SKM-1 (cell line): ENCODE results near the gene SERHL2.
A peak's percentile ranks its signal among the peaks of the same experiment; 100 is the strongest.
"Not testable (repeated sequence)": the region's sequence is repeated elsewhere in the genome, so short reads cannot be mapped to it uniquely, and the experiment has no call there.

Source experiments
- DNase-seq: peaks from one replicate; lab custom pipeline; 2025; ENCODE audit not compliant: unreplicated experiment; lab: John Stamatoyannopoulos, UW

Gene SERHL2

DNA sequence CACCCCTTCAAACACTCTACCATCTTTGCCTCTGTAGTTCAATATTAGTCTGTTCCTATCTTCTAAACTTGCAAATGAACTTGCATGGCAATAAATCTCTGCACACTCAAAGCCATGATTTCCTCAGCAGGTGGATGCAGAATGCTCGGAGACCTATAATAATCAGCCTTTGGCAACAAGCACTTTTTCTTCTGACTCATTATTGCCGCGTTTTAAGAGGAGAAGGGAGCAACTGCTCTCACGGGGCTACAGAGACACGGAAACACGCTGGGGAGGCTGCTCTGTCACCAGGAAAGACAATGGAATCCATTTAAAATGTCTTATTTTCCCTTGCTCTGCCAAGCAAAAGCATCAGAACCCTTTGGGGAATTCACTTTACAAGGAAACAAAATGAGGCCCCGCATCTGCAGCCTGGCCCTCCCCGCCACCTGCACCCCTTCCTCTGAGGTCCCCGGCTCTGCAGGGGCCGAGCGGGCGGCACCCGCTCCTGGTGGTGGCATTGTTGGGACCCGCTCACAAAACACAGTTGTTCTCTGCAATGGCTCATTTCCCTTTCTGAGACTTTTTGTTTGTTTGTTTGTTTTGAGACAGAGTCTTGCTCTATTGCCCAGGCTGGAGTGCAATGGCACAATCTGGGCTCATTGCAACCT is 18.5 kb upstream of the SERHL2 start:
- not testable (repeated sequence) for DNase-seq

DNA sequence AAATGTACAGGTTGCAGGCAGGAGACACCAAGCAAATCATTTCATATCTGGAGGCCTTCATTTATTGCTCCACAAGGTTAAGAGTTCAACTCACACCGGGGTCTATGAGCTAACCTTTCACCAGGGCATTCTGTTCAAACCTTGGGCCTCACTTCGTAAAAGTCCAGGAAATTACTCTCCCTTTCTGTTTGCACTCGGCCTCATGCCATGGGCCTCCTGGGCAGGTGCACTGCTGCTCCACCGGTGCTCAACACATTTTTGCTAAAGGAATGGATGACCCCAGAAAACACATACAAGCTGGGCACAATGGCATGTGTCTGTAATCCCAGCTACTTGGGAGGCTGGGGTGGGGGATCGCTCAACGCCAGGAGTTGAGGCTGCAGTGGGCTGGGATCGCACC is 17.6 kb upstream of the SERHL2 start:
- DNase-seq: no peak

DNA sequence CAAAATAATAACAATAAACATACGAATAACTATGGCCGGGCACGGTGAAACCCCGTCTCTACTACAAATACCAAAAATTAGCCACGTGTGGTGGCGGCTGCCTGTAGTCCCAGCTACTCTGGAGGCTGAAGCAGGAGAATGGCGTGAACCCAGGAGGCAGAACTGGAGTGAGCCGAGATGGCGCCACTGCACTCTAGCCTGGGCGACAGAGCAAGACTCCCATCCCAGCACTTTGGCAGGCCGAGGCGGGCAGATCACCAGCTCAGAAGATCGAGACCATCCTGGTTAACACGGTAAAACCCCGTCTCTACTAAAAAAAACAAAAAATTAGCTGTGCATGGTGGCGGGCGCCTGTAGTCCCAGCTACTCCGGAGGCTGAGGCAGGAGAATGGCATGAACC is 17.1 kb upstream of the SERHL2 start:
- DNase-seq: not testable (repeated sequence)

DNA sequence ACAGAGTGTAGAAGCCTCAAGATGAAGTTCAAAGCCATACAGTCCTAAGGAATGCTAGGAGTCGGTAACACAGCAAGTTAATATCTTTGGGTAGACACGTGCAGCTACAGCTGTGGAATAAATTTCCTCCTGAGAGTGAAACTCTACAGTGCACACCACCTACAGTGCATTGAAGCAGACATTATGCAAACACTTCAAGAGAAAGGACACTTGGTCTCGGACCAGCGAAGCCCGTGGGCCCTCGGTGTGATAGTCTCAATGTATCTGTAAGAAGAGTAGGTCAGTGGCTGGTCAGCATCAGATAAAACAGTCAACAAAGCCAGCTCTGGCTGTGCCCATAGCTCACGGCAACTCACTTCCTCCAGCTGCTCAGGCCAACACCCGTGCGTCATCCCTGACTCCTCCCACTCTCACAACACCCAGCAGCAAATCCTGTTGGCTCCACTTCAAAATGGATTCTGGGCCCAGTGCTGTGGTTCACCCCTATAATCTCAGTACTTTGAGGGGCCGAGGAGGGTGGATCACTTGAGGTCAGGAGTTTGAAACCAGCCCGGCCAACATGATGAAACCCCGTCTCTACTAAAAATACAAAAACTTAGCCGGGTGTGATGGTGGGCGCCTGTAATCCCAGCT is 16.4 kb upstream of the SERHL2 start:
- not testable (repeated sequence) for DNase-seq

DNA sequence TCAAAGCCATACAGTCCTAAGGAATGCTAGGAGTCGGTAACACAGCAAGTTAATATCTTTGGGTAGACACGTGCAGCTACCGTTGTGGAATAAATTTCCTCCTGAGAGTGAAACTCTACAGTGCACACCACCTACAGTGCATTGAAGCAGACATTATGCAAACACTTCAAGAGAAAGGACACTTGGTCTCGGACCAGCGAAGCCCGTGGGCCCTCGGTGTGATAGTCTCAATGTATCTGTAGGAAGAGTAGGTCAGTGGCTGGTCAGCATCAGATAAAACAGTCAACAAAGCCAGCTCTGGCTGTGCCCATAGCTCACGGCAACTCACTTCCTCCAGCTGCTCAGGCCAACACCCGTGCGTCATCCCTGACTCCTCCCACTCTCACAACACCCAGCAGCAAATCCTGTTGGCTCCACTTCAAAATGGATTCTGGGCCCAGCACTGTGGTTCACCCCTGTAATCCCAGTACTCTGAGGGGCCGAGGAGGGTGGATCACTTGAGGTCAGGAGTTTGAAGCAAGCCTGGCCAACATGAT is 14.5 kb upstream of the SERHL2 start:
- DNase-seq: not testable (repeated sequence)

DNA sequence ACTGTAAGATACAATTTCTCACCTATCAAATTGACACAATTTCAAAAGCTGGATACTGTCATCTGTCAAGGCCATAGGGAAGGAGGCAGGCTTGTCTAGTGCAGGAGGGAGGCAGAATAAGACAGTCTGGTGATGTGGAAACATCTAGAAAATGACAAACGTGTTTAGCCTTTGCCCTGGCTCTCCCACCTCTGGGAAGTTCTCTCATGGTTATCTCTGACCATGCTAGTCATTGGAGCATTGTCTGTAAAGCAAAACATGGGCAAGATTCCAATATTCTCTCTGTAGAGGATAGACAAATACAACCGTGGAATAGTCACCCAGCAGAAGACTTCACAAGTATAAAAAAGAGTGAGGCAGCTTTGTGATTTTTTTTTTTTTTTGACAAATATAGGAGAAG is 9.1 kb upstream of the SERHL2 start:
- DNase-seq: no peak

DNA sequence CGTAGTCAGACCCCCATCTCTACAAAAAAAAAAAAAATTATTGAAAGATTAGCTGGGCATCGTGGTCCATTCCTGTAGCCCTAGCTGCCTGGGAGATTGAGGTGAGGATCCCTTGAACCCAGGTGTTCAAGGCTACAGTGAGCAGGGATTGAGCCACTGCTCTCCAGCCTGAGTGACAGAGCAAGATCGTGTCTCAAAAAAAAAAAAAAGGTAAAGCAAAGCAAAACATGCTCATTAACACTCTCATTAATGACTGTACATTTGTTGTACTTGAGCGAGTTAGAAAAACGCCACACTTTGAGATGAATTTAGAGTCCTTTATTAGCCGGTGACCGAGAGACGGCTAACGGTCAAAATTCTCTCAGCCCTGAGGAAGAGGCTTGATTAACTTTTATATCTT is 6.2 kb upstream of the SERHL2 start:
- no peak for DNase-seq

DNA sequence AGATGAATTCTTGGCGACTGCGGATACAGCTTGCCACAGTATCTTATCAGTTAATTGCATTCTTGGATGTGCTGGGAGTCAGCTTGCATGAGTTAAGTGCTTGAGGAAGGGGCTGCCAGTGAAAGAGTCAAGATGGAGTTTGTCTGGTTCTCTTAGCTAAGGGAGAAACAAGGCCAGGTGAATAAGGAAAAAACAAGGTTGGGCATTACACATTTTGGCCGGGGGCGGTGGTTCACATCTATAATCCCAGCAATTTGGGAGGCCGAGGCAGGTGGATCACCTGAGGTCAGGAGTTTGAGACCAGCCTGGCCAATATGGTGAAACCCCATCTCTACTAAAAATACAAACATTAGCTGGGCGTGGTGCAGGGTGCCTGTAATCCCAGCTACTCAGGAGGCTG is 5.6 kb upstream of the SERHL2 start:
- DNase-seq: not testable (repeated sequence)

DNA sequence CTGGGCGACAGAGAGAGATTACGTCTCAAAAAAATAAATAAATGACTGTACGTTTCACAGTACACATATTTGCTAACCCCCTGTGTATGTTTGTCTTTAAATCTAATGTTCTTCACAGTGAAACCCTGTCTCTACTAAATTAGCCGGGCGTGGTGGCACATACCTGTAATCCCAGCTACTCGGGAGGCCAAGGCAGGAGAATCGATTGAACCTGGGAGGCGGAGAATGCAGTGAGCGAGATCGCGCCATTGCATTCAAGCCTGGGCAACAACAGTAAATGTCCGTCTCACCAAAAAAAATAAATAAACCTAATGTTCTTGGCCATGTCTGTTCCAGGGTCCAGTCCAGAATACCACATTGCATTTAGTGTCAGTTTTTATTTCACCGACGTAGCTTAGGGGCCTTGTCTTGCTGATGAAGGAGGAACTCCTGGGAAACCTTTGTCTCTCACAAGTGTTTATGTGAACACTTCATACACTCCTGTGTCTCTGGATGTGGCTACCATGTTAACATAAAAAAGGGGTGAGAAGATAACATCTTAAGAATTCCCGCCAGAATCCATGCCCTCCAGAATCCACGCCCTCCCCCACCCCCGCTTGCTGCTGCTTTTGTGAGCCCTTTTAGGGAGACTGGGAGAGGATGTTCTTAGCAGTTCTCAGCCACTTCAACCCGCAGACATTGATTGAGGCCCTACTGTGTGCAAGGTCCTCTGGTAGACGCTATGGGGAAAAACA is 5.0 kb upstream of the SERHL2 start:
- no peak for DNase-seq

DNA sequence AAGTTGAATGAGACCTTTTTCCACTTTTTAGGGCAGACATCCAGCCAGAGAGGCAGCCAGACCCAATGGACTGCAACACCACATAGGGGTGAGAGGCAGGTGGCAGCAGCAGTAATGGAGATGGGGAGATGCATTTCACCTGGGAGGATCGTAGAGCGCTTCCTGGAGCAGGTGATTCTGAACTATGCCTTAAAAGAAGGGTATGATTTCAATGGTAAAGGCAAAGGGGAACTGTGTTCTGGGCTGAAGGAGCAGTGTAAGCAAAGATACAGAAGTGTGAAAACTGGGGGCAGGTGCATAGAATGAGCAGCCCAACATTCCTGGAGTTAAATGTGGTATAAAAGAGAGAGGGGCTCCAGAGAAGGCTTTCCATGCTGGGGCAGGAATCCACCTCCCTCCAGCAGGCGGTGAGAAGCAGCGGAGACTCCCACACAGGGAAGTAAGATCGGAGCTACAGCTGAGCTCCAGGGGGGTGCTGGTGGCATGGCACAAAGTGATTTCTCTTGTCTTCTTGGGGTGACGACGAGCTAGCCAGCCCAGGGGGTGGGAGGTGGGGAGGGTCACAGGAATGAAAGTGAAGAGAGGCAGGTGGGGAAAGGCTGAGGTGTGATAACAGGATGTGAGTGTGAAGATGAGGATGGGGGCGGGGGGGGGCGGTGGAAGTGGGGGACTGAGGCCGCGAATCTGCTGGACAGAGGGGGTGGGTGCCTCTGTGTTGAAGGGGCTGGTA is 4.3 kb upstream of the SERHL2 start:
- no peak for DNase-seq

DNA sequence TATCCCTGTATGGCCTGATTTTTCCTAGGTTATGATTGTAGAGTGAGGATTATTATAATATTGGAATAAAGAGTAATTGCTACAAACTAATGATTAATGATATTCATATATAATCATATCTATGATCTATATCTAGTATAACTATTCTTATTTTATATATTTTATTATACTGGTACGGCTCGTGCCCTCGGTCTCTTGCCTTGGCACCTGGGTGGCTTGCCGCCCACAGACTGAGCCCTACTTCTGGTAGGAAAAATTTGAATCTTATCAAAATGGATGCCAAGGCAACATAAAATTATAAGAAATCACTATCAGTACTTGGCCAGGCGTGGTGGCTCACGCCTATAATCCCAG is 1.5 kb upstream of the SERHL2 start:
- DNase-seq: not testable (repeated sequence)

DNA sequence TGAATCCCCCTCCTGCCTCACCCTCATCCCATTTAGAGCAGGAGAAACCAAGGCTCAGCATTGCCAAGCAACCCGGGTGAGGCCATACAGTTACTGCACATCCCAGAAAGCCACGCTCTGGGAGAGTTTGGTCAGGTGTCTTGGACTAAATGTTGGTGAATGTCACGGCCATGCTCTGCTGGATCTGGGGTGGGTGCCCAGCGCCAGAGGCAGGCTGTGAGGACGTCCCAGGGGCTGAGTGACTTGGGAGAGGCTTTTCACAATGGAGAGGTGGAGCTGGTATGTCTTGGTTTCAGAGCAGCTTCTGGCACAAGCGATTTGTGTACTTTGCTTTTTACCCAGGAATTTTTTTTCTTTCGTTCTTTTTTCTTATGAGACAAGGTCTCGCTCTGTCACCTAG is 6.6 kb downstream of the SERHL2 start:
- no peak for DNase-seq

DNA sequence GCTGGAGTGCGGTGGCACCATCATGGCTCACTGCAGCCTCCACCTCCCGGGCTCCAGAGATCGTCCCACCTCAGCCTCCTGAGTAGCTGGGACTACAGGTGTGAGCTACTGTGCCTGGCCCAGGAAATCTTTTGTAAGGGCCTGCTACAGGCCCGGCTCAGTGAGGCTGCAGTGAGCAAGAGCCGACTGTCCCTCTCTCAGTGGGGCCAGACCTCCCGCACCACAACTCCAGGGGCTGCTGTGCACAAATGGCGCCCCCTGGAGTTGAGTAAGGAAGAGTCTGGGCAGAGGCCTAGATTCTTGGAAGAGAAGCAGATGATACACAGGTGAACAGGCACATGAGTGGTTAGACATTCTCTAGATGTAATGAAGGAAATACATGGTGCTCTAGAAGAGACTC is 7.0 kb downstream of the SERHL2 start:
- DNase-seq: peak; percentile 27

DNA sequence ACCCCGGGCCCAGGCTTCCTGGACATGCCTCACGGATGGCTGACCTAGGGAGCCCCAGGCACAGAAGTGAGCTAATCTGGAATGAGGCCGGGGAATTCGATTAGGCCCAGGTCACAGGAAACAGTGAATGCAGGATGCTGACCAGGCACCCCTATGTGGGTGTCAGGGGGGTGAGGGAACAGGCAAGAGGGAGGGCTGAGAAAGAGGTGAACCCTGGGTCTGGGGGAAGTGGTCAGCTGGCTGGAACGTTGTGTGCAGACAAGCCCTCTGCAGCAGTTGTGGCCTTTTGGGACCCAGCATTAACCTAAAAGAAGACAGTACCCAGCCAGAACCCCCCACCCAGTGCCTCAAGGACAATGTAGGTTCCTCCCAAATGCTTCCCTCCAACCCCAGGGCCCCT is 8.1 kb downstream of the SERHL2 start:
- DNase-seq: no peak

DNA sequence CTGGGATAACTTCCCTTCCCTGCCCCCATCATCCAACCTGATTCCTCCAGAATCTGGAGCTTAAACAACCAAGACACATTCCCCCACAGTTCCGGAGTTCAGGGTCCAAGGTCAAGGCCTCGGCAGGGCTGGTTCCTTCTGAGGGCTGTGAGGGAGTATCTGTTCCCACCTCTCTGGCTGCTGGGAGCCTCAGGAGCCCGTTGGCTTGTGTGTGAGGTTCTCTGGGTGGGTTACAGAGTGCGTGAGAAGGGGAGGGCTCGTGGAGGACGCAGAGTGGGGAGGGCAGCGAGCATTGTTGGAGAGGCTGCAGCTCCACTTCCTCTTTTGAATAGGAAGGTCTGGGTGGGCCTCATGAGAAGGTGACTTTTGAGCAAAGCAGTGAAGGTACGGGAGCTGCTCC is 8.5 kb downstream of the SERHL2 start:
- DNase-seq: peak; percentile 61

DNA sequence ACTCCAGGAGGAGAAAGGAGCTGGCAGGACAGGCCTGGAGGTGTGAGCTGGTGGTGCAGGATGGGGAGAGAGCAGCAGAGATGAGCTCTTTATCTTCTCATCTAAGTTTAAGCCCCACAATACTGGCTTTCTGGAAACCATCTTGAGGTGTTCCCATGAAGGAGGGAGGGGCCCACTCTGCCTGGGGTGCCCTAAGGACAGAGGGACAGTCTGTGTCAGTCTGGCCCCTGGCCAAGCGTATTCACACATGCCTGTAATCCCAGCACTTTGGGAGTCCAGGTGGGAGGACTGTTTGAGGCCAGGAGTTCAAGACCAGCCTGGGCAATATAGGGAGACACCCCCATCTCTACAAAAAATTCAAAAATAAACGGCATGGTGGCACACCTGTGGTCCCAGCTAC is 8.9 kb downstream of the SERHL2 start:
- no peak for DNase-seq

DNA sequence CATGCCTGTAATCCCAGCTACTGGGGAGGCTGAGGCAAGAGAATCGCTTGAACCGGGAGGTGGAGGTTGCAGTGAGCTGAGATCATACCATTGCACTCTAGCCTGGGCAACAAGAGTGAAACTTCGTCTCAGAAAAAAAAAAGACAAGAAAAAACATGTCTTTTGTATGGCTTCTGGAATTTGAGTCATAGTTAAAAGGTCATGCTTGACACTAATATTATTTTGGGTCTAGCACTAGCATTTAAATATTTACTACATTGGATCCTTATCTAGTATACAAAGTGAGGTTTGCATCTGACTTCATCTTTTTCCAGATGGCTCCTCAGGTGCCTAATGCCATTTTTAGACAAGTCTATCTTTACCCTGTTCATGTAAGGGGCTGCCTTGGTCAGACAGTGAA is 10.2 kb downstream of the SERHL2 start:
- not testable (repeated sequence) for DNase-seq

DNA sequence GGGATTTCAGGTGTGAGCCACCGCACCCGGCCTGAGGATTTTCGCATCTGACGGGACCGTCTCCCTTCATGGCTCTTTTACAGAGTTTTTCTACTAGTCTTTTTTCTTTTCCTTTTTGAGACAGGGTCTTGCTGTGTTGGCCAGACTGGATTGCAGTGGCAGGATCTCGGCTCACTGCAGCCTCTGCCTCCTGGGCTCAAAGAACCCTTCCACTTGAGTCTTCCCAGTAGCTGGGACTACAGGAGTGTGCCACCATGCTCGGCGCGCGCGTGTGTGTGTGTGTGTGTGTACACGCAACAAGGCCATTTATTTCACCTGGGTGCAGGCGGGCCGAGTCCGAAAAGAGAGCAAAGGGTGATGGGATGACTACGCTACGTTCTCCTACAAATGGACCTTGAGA is 10.9 kb downstream of the SERHL2 start:
- no peak for DNase-seq

DNA sequence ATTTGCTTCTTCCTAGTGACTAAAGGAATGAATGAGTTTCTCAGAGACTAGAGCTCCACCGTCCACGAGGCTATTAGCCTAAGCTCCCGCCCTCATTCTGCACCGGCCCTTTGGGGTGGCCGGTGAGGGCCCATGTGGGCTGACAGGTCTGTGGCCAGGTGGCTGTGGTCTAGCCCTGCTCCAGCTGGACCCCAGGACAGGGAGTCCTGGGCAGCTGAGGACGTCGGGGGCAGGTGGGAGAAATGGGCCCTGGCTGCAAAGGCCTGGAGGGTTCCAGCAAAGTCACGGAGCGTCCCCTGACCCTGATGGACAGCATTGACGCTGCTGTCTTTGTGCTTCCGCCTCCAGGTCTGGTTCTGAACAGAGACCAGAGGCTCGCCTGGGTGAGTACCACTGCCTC is 12.2 kb downstream of the SERHL2 start:
- DNase-seq: no peak

DNA sequence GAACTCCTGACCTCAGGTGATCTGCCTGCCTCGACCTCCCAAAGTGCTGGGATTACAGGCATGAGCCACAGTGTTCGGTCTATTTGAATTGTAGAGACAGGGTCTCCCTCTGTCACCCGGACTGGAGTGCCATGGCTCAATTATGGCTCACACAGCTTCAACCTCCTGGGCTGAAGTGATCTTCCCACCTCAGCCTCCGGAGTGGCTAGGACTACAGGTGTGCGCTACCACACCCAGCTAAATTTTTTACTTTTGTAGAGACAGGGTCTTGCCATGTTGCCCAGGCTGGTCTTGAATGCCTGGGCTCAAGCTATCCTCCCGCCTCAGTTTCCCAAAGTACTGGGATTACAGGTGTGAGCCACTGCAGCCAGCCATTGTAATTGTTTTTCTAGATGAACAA is 14.2 kb downstream of the SERHL2 start:
- not testable (repeated sequence) for DNase-seq

DNA sequence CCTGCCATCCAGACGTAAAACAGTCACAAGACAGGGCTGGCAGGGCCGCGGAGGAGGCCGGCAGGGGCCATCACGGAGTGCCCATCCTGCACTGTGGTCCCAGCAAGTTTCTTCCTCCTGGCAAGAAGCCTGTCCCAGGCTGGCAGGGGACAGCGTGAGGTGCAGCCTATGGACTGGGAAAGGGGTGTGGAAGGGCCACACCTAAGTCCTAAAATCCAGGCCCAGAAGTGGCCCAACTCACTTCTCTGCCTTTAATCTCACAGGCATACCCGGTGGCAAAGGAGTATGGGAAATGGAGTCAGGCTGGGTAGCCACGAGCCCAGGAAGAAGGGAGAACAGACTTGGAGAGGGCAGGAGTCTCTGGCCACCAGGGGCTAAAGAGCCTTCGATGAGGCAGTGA is 16.8 kb downstream of the SERHL2 start:
- not testable (repeated sequence) for DNase-seq

DNA sequence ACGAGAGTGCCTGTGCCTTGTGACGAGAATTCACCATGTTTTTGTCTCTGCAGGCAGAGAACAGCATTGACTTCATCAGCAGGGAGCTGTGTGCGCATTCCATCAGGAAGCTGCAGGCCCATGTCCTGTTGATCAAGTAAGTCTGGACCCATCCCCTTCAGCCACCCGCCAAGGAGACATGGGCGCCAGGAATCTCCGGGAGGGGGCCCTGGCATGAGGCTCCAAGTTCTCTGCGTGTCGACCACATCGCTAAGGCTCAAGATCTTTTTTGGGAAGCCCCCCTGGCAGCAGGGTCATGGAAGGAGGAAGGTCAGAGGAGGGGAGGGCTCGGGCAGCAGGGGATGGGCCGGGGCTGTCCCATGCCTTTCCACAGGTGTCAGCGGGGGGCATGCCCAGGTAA is 17.3 kb downstream of the SERHL2 start:
- not testable (repeated sequence) for DNase-seq
